GM21723 (cell line): ENCODE measurements around the gene GJB4.
"Not testable (repeated sequence)": the region's sequence is repeated elsewhere in the genome, so short reads cannot be mapped to it uniquely, and the experiment has no call there.

Experiments
- ATAC-seq: cut with Tn5 transposase; IDR thresholded peaks from one replicate; pipeline ENCODE4 v1.9.1; 2021; ENCODE audit warnings: mild to moderate bottlenecking, moderate library complexity; ENCODE audit not compliant: unreplicated experiment

Gene GJB4

DNA sequence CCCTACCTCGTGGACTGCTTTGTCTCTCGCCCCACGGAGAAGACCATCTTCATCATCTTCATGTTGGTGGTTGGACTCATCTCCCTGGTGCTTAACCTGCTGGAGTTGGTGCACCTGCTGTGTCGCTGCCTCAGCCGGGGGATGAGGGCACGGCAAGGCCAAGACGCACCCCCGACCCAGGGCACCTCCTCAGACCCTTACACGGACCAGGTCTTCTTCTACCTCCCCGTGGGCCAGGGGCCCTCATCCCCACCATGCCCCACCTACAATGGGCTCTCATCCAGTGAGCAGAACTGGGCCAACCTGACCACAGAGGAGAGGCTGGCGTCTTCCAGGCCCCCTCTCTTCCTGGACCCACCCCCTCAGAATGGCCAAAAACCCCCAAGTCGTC, 35.2 kb downstream of the GJB4 start:
- ATAC-seq, result no peak

DNA sequence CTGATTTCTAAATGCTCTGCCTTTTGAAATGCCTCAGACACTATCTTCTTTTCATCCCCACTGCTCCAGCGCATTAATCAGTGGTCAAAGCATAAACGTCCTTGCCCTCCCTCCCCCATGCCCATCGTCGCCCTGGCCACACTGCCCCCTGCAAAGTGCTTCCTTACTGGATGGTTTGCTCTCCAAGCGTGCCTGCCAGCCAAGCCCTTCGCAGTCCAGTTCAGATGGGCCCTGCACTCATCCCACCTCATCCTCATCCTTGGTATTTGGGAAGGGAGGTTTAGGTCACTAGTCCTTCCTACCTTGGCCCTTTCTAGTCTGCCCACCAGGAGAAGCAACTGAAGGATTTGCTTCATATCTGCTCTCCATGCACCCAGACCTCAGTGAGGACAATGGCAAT, 36.4 kb downstream of the GJB4 start:
- ATAC-seq, result no peak

DNA sequence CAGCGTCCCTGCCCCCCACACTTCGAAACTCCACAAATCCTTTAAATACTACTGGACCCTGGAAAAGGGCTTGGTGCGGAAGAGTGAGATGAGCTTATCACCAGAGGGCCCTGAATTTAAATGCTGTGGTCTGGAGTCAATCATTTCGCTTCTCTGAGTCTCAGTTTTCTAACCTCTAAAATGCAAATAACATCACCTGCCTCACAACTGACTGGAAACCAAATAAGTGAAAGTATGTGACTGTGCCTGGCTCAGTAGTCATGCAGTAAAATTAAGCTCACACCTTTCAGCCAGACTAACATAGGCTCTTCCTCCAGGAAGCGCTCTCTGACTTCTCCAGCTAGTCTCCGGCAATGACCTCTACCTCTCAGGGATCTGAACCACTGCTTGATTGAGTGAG, 37.5 kb downstream of the GJB4 start:
- no peak for ATAC-seq

DNA sequence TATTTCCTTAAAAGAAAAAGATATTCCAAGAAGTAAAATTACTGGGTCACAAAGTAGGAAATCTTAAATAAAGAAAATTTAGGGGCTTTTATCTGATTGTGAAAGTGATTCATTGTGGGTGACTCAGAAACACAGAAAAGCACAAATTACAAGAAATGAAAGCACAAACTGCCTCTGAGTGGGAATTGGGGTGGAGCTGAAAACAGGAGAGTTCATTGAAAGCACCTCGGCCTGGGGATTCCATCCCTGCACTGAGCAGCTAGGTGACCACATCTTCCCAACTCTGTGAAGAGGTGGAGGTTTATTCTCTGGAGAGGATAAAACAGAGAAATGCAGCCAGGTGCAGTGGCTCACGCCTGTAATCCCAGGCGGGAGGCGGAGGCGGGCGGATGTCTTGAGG, 40.7 kb downstream of the GJB4 start:
- ATAC-seq, result no peak

DNA sequence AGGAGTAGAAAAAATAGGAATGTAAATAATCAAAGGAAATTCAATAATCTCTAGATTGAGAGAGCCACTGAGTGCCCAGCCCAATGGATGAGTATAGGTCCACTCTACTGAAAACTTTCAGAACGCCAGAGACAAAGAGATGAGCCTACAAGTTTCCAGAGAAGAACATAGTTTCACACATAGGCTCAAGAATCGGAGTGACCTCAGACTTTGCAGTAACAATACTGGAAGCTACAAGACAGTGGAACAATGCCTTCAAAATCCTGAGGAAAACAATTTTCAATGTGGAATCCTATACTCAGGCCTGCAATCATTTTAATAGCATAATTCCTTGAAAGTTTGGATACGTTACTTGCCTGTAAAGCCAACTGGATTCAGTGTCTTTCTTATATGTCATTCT, 44.2 kb downstream of the GJB4 start:
- no peak for ATAC-seq

DNA sequence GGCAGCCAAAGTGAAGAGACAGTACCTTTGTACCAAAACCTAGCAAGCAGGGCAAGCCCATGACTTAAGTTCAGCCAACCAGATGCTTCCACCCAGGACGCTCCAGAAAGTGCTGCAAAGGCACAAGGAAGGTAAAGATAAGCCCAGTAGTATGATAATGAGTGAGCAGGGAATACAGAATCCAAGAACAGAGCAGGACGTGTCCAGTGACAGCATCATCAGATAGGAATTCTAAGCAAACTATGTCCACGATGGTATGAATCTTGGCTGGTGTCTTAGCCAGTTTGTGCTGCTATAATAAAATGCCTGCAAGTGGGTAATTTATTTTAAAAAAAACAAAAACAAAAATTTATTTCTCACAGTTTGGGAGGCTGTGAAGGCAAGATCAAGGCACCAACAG, 46.9 kb downstream of the GJB4 start:
- ATAC-seq, result no peak

DNA sequence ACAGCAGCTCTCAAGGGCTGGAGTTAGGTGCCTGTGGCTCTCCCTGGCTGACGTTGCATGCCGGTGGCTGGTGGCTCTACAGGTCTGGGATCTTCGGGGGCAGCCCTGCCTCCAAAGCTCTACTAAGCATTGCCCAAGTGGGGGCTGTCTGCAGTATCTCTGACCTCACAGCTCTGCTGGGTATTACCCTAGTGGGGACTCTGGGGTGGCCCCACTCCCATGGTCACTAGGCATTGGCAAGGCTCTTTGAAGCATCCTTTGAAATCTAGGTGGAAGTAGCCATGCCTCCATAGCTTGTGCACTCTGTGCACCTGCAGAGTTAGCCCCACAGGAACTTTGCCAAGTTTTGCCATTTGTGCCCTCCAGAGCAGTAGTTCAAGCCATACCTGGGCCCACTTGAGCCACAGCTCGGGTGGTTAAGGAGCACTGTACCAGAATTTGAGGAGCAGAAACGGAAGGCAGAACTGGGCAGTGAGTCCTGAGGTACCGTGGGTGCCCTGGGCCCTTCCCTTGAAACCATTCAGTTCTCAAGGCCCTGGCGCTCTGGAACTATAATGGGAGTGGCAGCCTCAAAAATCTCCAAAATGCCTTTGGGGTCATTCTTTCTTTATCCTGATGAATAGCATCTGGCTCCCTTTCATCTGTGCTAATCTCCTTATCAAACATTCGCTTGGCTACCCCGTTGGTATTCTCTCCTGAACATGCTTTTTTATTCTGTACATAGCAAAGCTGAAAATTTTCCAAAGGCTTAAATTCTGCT, 48.7 kb downstream of the GJB4 start:
- no peak for ATAC-seq

DNA sequence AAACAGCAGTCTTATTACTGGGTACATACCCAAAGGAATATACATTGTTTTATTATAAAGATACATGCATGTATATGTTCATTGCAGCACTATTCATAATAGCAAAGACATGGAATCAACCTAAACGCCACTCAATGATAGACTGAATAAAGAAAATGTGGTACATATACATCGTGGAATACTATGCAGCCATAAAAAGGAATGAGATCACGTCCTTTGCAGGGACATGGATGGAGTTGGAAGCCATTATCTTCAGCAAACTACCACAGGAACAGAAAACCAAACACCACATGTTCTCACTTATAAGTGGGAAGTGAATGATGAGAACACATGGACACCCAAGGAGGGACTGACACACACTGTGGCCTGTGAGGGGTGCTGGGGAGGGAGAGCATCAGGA, 51.2 kb downstream of the GJB4 start:
- not testable (repeated sequence) for ATAC-seq
